HepG2 (cell line): Measurements from ENCODE around the gene PHC1. TPM values are rescaled to one million over a fixed set of nuclear protein-coding genes. Genes with fewer than 3 reads are reported as not detected.

Experiments used
- ATAC-seq: fragments of 200-7000 bp; cut with Tn5 transposase; 3 replicates; pipeline ENCODE4 v1.9.1; 2020; ENCODE audit warnings: mild to moderate bottlenecking, moderate library complexity
- BruUV-seq: library from RNA; stranded (reverse); fragments of 400-500 nt; replicated peaks from 2 replicates; lab custom pipeline; 2021; lab: Mats Ljungman, UMichigan
- CTCF ChIA-PET: fragments of 300-600 bp; formaldehyde crosslinking; extraction: SDS; loops from one replicate; lab custom pipeline; 2021; ENCODE audit warnings: low total read pairs, inconsistent platforms, low intra/inter-chr PET ratio; lab: Yijun Ruan, JAX
- POLR2A ChIA-PET: fragments of 350-600 bp; sonication (Branson Sonifier 250); formaldehyde crosslinking; loops from one replicate; lab custom pipeline; 2020; ENCODE audit warnings: antibody characterized with exemption, inconsistent platforms; lab: Yijun Ruan, JAX
- DNase-seq: peaks from one replicate; pipeline ENCODE4 v3.0.0-alpha.2; 2015; ENCODE audit warnings: low spot score
- FAIRE-seq: peaks from 3 replicates; lab custom pipeline; 2011; peaks lifted over from hg19 to GRCh38; lab: Jason Lieb, UNC
- H2AFZ ChIP-seq: one replicate; pipeline ENCODE4 v1.6.1; 2011; ENCODE audit warnings: low read length, inconsistent platforms
- H3K27ac ChIP-seq: fragments of 300-600 bp; 3 replicates; pipeline ENCODE4 v1.8.0; 2011; ENCODE audit warnings: mixed run types, mild to moderate bottlenecking, mixed read lengths, low read length, inconsistent platforms; ENCODE audit not compliant: insufficient read depth; ENCODE audit errors: extremely low read length
- H3K27me3 ChIP-seq, 2 experiments: fragments of 200-600 bp in 1 of 2; 2 replicates in 1 of 2; 3 replicates in 1 of 2; pipeline versions ENCODE4 v1.6.0 to v1.8.0; 2011; ENCODE audit warnings: low read length in 2 of 2, mild to moderate bottlenecking in 2 of 2, moderate library complexity in 2 of 2, inconsistent platforms in 1 of 2; ENCODE audit not compliant: insufficient read depth in 2 of 2, control insufficient read depth in 1 of 2
- H3K36me3 ChIP-seq, 2 experiments: fragments of 200-600 bp in 1 of 2; replicated peaks in 1 of 2; 2 replicates in 1 of 2; 3 replicates in 1 of 2; pipeline versions ENCODE4 v1.5.1 to v1.8.0; 2011; ENCODE audit warnings: low read length in 2 of 2, inconsistent platforms in 1 of 2; ENCODE audit not compliant: insufficient read depth in 2 of 2, control insufficient read depth in 1 of 2
- H3K4me1 ChIP-seq: 2 replicates; pipeline ENCODE4 v1.5.1; 2012; ENCODE audit warnings: low read length, inconsistent platforms; ENCODE audit not compliant: insufficient read depth
- H3K4me2 ChIP-seq: 2 replicates; pipeline ENCODE4 v1.6.0; 2011; ENCODE audit warnings: low read depth, low read length, inconsistent platforms
- H3K4me3 ChIP-seq, 3 experiments: fragments of 200-600 bp in 1 of 3; sonication (generic), shearing (Covaris generic) in 1 of 3; replicated peaks in 1 of 3; 2 replicates each; pipeline ENCODE4 v1.5.1; 2011 to 2016; ENCODE audit warnings: low read length in 3 of 3, inconsistent platforms in 2 of 3, low read depth in 2 of 3, mild to moderate bottlenecking in 2 of 3, control low read depth in 1 of 3, mixed read lengths in 1 of 3; ENCODE audit not compliant: insufficient read depth in 1 of 3
- H3K79me2 ChIP-seq: one replicate; pipeline ENCODE4 v1.6.1; 2011; ENCODE audit warnings: low read length, inconsistent platforms; ENCODE audit not compliant: insufficient read depth
- H3K9ac ChIP-seq: 2 replicates; pipeline ENCODE4 v1.6.0; 2011; ENCODE audit warnings: mild to moderate bottlenecking, low read depth, low read length, inconsistent platforms; ENCODE audit not compliant: insufficient read depth
- H3K9me3 ChIP-seq: 2 replicates; pipeline ENCODE4 v1.5.1; 2012; ENCODE audit warnings: mild to moderate bottlenecking, low read length
- H4K20me1 ChIP-seq: 2 replicates; pipeline ENCODE4 v1.6.0; 2011; ENCODE audit warnings: inconsistent platforms, mild to moderate bottlenecking, low read length, moderate library complexity; ENCODE audit not compliant: insufficient read depth
- GPN1 ChIP-seq: sonication (generic); formaldehyde crosslinking; IDR thresholded peaks from 2 replicates; pipeline ENCODE4 v1.5.1; 2020; ENCODE audit warnings: missing genetic modification reagents, borderline replicate concordance
- NCOA1 ChIP-seq: sonication (generic); formaldehyde crosslinking; IDR thresholded peaks from 2 replicates; pipeline ENCODE4 v1.9.0; 2021; ENCODE audit warnings: missing genetic modification reagents
- PHF20 ChIP-seq: sonication (generic); formaldehyde crosslinking; IDR thresholded peaks from 2 replicates; pipeline ENCODE4 v1.5.0; 2020; ENCODE audit warnings: mild to moderate bottlenecking, missing genetic modification reagents
- PITX1 ChIP-seq: sonication (generic); formaldehyde crosslinking; IDR thresholded peaks from 2 replicates; pipeline ENCODE4 v1.5.1; 2020; ENCODE audit warnings: mild to moderate bottlenecking, missing genetic modification reagents
- SAP130 ChIP-seq: IDR thresholded peaks from 2 replicates; pipeline ENCODE4 v1.6.1; 2016; ENCODE audit warnings: low read depth
- SNRNP70 ChIP-seq: fragments of 200-400 bp; formaldehyde crosslinking; IDR thresholded peaks from 2 replicates; pipeline ENCODE4 v1.6.1; 2017; ENCODE audit warnings: mild to moderate bottlenecking, low read depth, low read length, moderate library complexity
- TOPORS ChIP-seq: sonication (generic); formaldehyde crosslinking; IDR thresholded peaks from 2 replicates; pipeline ENCODE4 v1.8.0; 2023; ENCODE audit warnings: mild to moderate bottlenecking, missing genetic modification reagents
- ZNF510 ChIP-seq: sonication (generic); formaldehyde crosslinking; IDR thresholded peaks from 2 replicates; pipeline ENCODE4 v1.4.0; 2020; ENCODE audit warnings: low read depth, mild to moderate bottlenecking, missing genetic modification reagents
- WGBS: methylation state at CpG from one replicate; pipeline ENCODE4 v1.1.6; 2017; ENCODE audit warnings: low lambda C conversion rate; 5-methylcytosine and 5-hydroxymethylcytosine counted together
- in situ Hi-C: cut with HindIII; loops from 2 replicates; pipeline ENCODE4 v1.10.0; 2017; ENCODE audit warnings: low pct_unique_long_range_greater_than_20kb; ENCODE audit not compliant: extremely low pct_ligation_motif_present
- intact Hi-C: fragments of 100-400 bp; cut with micrococcal nuclease; formaldehyde crosslinking; loops from one replicate; pipeline ENCODE4 v1.10.0; 2022; ENCODE audit not compliant: unreplicated experiment
- polyA plus RNA-seq, 8 experiments: library from polyadenylated mRNA; depleted of rRNA in 3 of 8; stranded (reverse) in 7 of 8; unstranded in 1 of 8; fragments of >200 nt; fragmentation: Illumina TruSeq in 4 of 8; extraction: Trizol in 4 of 8; gene quantifications; 2 replicates each; pipeline versions ENCODE4 v1.2.1 to v1.2.3, GENCODE V29; 2011 to 2016; ENCODE audit warnings: low read depth in 4 of 8, missing spikeins in 1 of 8, mixed read lengths in 1 of 8; ENCODE audit not compliant: insufficient read depth in 1 of 8
- total RNA-seq, 5 experiments: library from RNA; depleted of rRNA; stranded (reverse); fragments of >200 nt; fragmentation: Illumina TruSeq; extraction: Trizol; gene quantifications; 2 replicates each; pipeline ENCODE4 v1.2.3, GENCODE V29; 2016; ENCODE audit warnings: low read depth in 1 of 5

PHC1 gene
- total and polyA plus RNA-seq, 2 of the 13 experiments (the other 11 are each of a cell fraction or from before 2014, with no cell fraction given): 9.4 to 35.0 TPM

DNA sequence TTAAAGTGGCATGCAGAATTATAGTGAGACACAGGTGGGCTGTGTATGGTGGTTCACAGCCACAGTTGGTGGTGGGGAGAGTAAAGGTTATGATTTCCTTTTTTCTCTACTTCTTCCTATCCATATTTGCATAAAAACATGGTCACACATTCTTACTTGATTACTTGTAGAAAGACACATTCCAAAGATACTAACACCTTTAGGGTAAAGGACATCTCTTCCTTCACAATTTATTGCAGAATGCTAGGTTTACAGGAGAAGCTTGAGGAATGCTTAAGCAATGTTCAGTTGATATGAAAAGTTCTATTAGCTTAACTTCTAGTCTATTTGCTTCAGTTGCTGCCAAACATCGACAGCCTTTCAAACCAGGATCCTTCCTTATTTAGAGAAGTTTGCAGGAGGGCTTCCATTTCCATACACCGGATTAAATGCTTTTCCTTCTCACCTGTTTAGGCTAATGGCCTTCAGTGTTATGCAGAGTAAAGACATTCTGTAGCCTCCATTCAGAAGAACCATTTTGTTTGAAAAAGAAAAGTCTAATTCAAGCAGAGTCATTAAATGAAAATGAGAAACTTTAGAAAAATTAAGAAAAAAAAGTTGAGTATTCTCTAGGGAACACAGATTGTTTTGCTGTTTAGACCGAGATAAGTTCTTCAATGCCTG, 2.6 kb upstream of the PHC1 start:
- FAIRE-seq (no peak), ATAC-seq (no peak), DNase-seq (no peak)
- Histone ChIP-seq H3K36me3 (no peaks in the 10 kb centered on the region), H3K79me2 (no peaks in the 10 kb centered on the region), H3K27ac (no peak overlapping the region), H3K4me2 (no peak overlapping the region), H4K20me1 (no peaks in the 10 kb centered on the region), H3K4me1 (peaks cover 27% of the 10 kb centered on the region), H2AFZ (no peak overlapping the region), H3K9ac (no peak overlapping the region), H3K4me3 (no peak overlapping the region), H3K9me3 (no peaks in the 10 kb centered on the region), H3K27me3 (peaks cover 2 to 3% of the 10 kb centered on the region in 2 experiments; a peak in 4 of 5 replicates)
- CTCF ChIA-PET: no interaction called here
- no TSS peak for BruUV-seq
- intact Hi-C loops: loop anchor here (5.0 kb wide), 2 partner anchors 36 to 126 kb away; partner anchors contain the start of gene M6PR
- in situ Hi-C loops: no loop called here
- POLR2A ChIA-PET: no interaction called here
- TF ChIP-seq NCOA1 (CRISPR knock-in tag): no peak
- no peak for TF ChIP-seq SAP130 (CRISPR knock-in tag)
- WGBS: 8% methylated on average over 3 of the region's 3 CpGs

GRCh38 chr12:8912914-8913313, 1.4 kb upstream of the PHC1 start:
- Histone ChIP-seq H3K4me3 (no peak overlapping the region), H3K27ac (no peak overlapping the region), H3K9me3 (no peaks in the 10 kb centered on the region), H3K9ac (no peak overlapping the region), H2AFZ (no peak overlapping the region), H4K20me1 (no peaks in the 10 kb centered on the region), H3K27me3 (peaks cover 0 to 2% of the 10 kb centered on the region in 2 experiments; a peak in 3 of 5 replicates), H3K4me2 (no peak overlapping the region), H3K79me2 (no peaks in the 10 kb centered on the region), H3K4me1 (peaks cover 27% of the 10 kb centered on the region), H3K36me3 (no peaks in the 10 kb centered on the region)
- intact Hi-C loops: loop anchor here (5.0 kb wide), 2 partner anchors 34 to 124 kb away; partner anchors contain the start of gene M6PR
- FAIRE-seq (peak; percentile 18), DNase-seq (no peak), ATAC-seq (no peak)
- BruUV-seq: no TSS peak
- ChIA-PET CTCF (interaction anchor here (1.2 kb wide), 1 partner anchor 134 kb away, joined by 3 read pairs; no protein-coding TSS in a partner anchor), POLR2A (no interaction called here)
- 26% methylated on average over 9 of the region's 9 CpGs for WGBS
- in situ Hi-C loops: no loop called here
- TF ChIP-seq ZNF510 (CRISPR knock-in tag): no peak
- TF ChIP-seq GPN1 (CRISPR knock-in tag): no peak
- no peak for TF ChIP-seq PITX1 (CRISPR knock-in tag)
- TF ChIP-seq TOPORS (CRISPR knock-in tag): no peak
- TF ChIP-seq SNRNP70: no peak
- no peak for TF ChIP-seq PHF20 (CRISPR knock-in tag)
